H9 (cell line): Measurements from ENCODE around the gene SNX32. TPM values are rescaled to one million over a fixed set of nuclear protein-coding genes. Genes with fewer than 3 reads are reported as not detected.

Source experiments
- DNase-seq: peaks from one replicate; pipeline ENCODE4 v3.0.0-alpha.2; 2017
- H2AFZ ChIP-seq: one replicate; pipeline ENCODE4 v1.6.1; 2013; ENCODE audit warnings: mild to moderate bottlenecking, low read length, control low read depth, moderate library complexity
- H2AK5ac ChIP-seq: 2 replicates; pipeline ENCODE4 v1.6.1; 2013; ENCODE audit warnings: low read length, control low read depth, mixed read lengths; ENCODE audit not compliant: insufficient read length
- H2BK120ac ChIP-seq: one replicate; pipeline ENCODE4 v1.6.1; 2013; ENCODE audit warnings: low read depth, mild to moderate bottlenecking, low read length, control low read depth, inconsistent platforms; ENCODE audit not compliant: poor library complexity, severe bottlenecking
- H2BK12ac ChIP-seq: 2 replicates; pipeline ENCODE4 v1.6.1; 2013; ENCODE audit warnings: low read length, control low read depth, mixed read lengths, low read depth; ENCODE audit not compliant: insufficient read length
- H2BK15ac ChIP-seq: 2 replicates; pipeline ENCODE4 v1.6.1; 2013; ENCODE audit warnings: low read depth, low read length, control low read depth
- H2BK20ac ChIP-seq: one replicate; pipeline ENCODE4 v1.6.1; 2013; ENCODE audit warnings: low read depth, mild to moderate bottlenecking, low read length, control low read depth, inconsistent platforms; ENCODE audit not compliant: poor library complexity, severe bottlenecking
- H2BK5ac ChIP-seq: 2 replicates; pipeline ENCODE4 v1.6.1; 2013; ENCODE audit warnings: low read length, control low read depth, mixed read lengths; ENCODE audit not compliant: insufficient read length
- H3K14ac ChIP-seq: 2 replicates; pipeline ENCODE4 v1.6.1; 2013; ENCODE audit warnings: low read length, control low read depth; ENCODE audit not compliant: insufficient read depth
- H3K18ac ChIP-seq: 2 replicates; pipeline ENCODE4 v1.6.1; 2013; ENCODE audit warnings: low read depth, mild to moderate bottlenecking, mixed read lengths, low read length, control low read depth; ENCODE audit not compliant: insufficient read length
- H3K23ac ChIP-seq: 2 replicates; pipeline ENCODE4 v1.6.1; 2013; ENCODE audit warnings: low read length, control low read depth, mixed read lengths, low read depth; ENCODE audit not compliant: insufficient read length
- H3K23me2 ChIP-seq: 2 replicates; pipeline ENCODE4 v1.6.1; 2013; ENCODE audit warnings: low read depth, mild to moderate bottlenecking, mixed read lengths, low read length, control low read depth; ENCODE audit not compliant: insufficient read length, poor library complexity, severe bottlenecking
- H3K27ac ChIP-seq: 2 replicates; pipeline ENCODE4 v1.5.1; 2013; ENCODE audit warnings: low read length, control low read depth, mixed read lengths, low read depth; ENCODE audit not compliant: insufficient read length
- H3K27me3 ChIP-seq: 2 replicates; pipeline ENCODE4 v1.6.1; 2013; ENCODE audit warnings: low read length, control low read depth, inconsistent platforms; ENCODE audit not compliant: insufficient read depth
- H3K4ac ChIP-seq: 2 replicates; pipeline ENCODE4 v1.6.1; 2013; ENCODE audit warnings: low read depth, mild to moderate bottlenecking, control low read depth, inconsistent platforms, low read length, moderate library complexity
- H3K4me1 ChIP-seq: 2 replicates; pipeline ENCODE4 v1.6.1; 2013; ENCODE audit warnings: low read length, control low read depth, inconsistent platforms; ENCODE audit not compliant: insufficient read depth
- H3K4me2 ChIP-seq: 2 replicates; pipeline ENCODE4 v1.6.1; 2013; ENCODE audit warnings: low read length, control low read depth, mixed read lengths; ENCODE audit not compliant: insufficient read length, insufficient read depth
- H3K56ac ChIP-seq: 2 replicates; pipeline ENCODE4 v1.6.1; 2013; ENCODE audit warnings: low read depth, mild to moderate bottlenecking, mixed read lengths, low read length, control low read depth; ENCODE audit not compliant: insufficient read length
- H3K79me1 ChIP-seq: 2 replicates; pipeline ENCODE4 v1.6.1; 2013; ENCODE audit warnings: low read depth, mild to moderate bottlenecking, moderate library complexity, low read length, control low read depth, inconsistent platforms; ENCODE audit not compliant: insufficient read depth, poor library complexity, severe bottlenecking
- H3K79me2 ChIP-seq: 2 replicates; pipeline ENCODE4 v1.6.1; 2013; ENCODE audit warnings: low read length, control low read depth, inconsistent platforms; ENCODE audit not compliant: insufficient read depth
- H3K9ac ChIP-seq: 2 replicates; pipeline ENCODE4 v1.6.1; 2013; ENCODE audit warnings: low read length, control low read depth, mixed read lengths; ENCODE audit not compliant: insufficient read length; ENCODE audit errors: extremely low read depth
- H3K9me3 ChIP-seq: one replicate; pipeline ENCODE4 v1.6.1; 2013; ENCODE audit warnings: low read depth, low read length, inconsistent platforms; ENCODE audit not compliant: control insufficient read depth
- H3T11ph ChIP-seq: one replicate; pipeline ENCODE4 v1.6.1; 2013; ENCODE audit warnings: mild to moderate bottlenecking, low read length, control low read depth, inconsistent platforms
- H4K20me1 ChIP-seq: one replicate; pipeline ENCODE4 v1.6.1; 2013; ENCODE audit not compliant: control insufficient read depth, insufficient read length, insufficient read depth
- H4K5ac ChIP-seq: 2 replicates; pipeline ENCODE4 v1.6.1; 2013; ENCODE audit warnings: low read depth, mild to moderate bottlenecking, mixed read lengths, low read length, control low read depth; ENCODE audit not compliant: insufficient read length
- H4K8ac ChIP-seq: replicated peaks from 2 replicates; pipeline ENCODE4 v1.6.1; 2013; ENCODE audit warnings: low read length, control low read depth, mixed read lengths, low read depth; ENCODE audit not compliant: insufficient read length
- H4K91ac ChIP-seq: 2 replicates; pipeline ENCODE4 v1.6.1; 2013; ENCODE audit warnings: low read depth, mild to moderate bottlenecking, moderate library complexity, mixed read lengths, low read length, control low read depth; ENCODE audit not compliant: insufficient read length
- H3K27ac Mint-ChIP-seq, 3 experiments: 2 replicates in 2 of 3; 3 replicates in 1 of 3; pipeline ENCODE4 v1.8.0; 2020 to 2021; ENCODE audit warnings: mixed read lengths in 3 of 3, mild to moderate bottlenecking in 1 of 3, moderate library complexity in 1 of 3
- H3K27me3 Mint-ChIP-seq: 2 replicates; pipeline ENCODE4 v1.8.0; 2021; ENCODE audit warnings: low read depth, mild to moderate bottlenecking, moderate library complexity, mixed read lengths
- H3K36me3 Mint-ChIP-seq, 3 experiments: 2 replicates in 2 of 3; 3 replicates in 1 of 3; pipeline ENCODE4 v1.8.0; 2020 to 2021; ENCODE audit warnings: low read depth in 3 of 3, mixed read lengths in 3 of 3; ENCODE audit not compliant: insufficient read depth in 1 of 3
- H3K4me1 Mint-ChIP-seq, 2 experiments: 2 replicates each; pipeline ENCODE4 v1.8.0; 2020; ENCODE audit warnings: mixed read lengths in 2 of 2
- H3K4me3 Mint-ChIP-seq, 2 experiments: 2 replicates in 1 of 2; 3 replicates in 1 of 2; pipeline ENCODE4 v1.8.0; 2020 to 2021; ENCODE audit warnings: mild to moderate bottlenecking in 2 of 2, mixed read lengths in 2 of 2, moderate library complexity in 1 of 2
- H3K9me3 Mint-ChIP-seq, 2 experiments: 2 replicates in 1 of 2; 3 replicates in 1 of 2; pipeline ENCODE4 v1.8.0; 2020; ENCODE audit warnings: mild to moderate bottlenecking in 2 of 2, mixed read lengths in 2 of 2, moderate library complexity in 1 of 2
- CTCF ChIP-seq: fragments of 200-600 bp; sonication (generic); conservative IDR thresholded peaks from 3 replicates; pipeline ENCODE4 v1.8.0; 2021; ENCODE audit warnings: antibody characterized with exemption, mild to moderate bottlenecking
- WGBS: extraction: QIAGEN DNeasy Blood & Tissue Kit; methylation state at CpG from one replicate; pipeline ENCODE4 v1.1.7; 2013; ENCODE audit warnings: missing lambda C conversion rate, low lambda C conversion rate, mixed read lengths; ENCODE audit not compliant: insufficient read length; ENCODE audit errors: extremely low coverage; 5-methylcytosine and 5-hydroxymethylcytosine counted together
- total RNA-seq: library from RNA; stranded (reverse); gene quantifications from 2 replicates; pipeline ENCODE4 v1.2.1, GENCODE V29; 2021

Gene SNX32
- total RNA-seq, 1 experiment from 2014 or later: 1.2 TPM

DNA sequence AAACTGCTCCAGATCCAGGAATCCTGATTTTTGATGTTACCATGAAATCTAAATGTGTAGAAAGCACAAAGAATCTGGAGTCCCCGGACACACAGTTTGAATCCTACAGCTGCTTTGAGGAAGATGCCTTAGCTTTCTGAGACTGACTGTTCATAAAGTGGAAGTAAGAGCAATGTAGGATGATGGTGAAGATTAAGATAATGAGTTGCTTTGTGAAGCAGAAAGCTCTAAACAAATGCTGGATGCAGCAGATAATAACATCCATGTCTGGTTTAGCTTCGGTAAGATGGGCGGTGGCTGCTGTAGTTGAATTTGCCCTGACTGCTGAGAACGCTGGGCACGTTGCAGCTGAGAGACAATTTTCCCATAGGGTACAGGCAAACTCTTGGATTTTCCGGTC is 26.8 kb upstream of the SNX32 start:
- Histone ChIP-seq H2BK15ac (no peak overlapping the region), H4K91ac (no peak overlapping the region), H2BK120ac (no peak overlapping the region), H3K18ac (no peak overlapping the region), H2BK5ac (no peak overlapping the region), H2AK5ac (no peak overlapping the region), H3K56ac (no peak overlapping the region), H4K5ac (no peak overlapping the region), H3K23ac (no peak overlapping the region), H2AFZ (no peak overlapping the region), H2BK12ac (no peak overlapping the region), H3K9me3 (no peaks in the 10 kb centered on the region), H3K9ac (no peak overlapping the region), H3T11ph (no peak overlapping the region), H2BK20ac (no peak overlapping the region), H3K4me1 (no peaks in the 10 kb centered on the region), H3K23me2 (no peaks in the 10 kb centered on the region), H4K8ac (no peak overlapping the region), H3K14ac (no peak overlapping the region), H4K20me1 (no peaks in the 10 kb centered on the region), H3K27ac (no peak overlapping the region), H3K27me3 (no peaks in the 10 kb centered on the region; the same call in 1 of the 2 replicates), H3K79me2 (no peaks in the 10 kb centered on the region), H3K4ac (no peak overlapping the region), H3K4me2 (no peak overlapping the region), H3K79me1 (no peaks in the 10 kb centered on the region)
- DNase-seq: no peak
- WGBS: no CpG with 5 or more reads among the region's 6 CpGs
- no peak overlapping the region for H3K4me3 Mint-ChIP-seq
- no peaks in the 10 kb centered on the region for H3K9me3 Mint-ChIP-seq
- H3K27ac Mint-ChIP-seq: no peak overlapping the region
- H3K4me1 Mint-ChIP-seq: peaks cover 2 to 11% of the 10 kb centered on the region in 2 experiments; a peak in 2 of 4 replicates
- TF ChIP-seq CTCF: no peak
- no peaks in the 10 kb centered on the region; a peak in 1 of 7 replicates for H3K36me3 Mint-ChIP-seq
- H3K27me3 Mint-ChIP-seq: peaks cover 33% of the 10 kb centered on the region
